ENCODE data around the gene DNAJB1.
A peak's percentile ranks its signal among the peaks of the same experiment; 100 is the strongest.
"Not testable (repeated sequence)": the region's sequence is repeated elsewhere in the genome, so short reads cannot be mapped to it uniquely, and the experiment has no call there.

The DNAJB1 gene

DNA sequence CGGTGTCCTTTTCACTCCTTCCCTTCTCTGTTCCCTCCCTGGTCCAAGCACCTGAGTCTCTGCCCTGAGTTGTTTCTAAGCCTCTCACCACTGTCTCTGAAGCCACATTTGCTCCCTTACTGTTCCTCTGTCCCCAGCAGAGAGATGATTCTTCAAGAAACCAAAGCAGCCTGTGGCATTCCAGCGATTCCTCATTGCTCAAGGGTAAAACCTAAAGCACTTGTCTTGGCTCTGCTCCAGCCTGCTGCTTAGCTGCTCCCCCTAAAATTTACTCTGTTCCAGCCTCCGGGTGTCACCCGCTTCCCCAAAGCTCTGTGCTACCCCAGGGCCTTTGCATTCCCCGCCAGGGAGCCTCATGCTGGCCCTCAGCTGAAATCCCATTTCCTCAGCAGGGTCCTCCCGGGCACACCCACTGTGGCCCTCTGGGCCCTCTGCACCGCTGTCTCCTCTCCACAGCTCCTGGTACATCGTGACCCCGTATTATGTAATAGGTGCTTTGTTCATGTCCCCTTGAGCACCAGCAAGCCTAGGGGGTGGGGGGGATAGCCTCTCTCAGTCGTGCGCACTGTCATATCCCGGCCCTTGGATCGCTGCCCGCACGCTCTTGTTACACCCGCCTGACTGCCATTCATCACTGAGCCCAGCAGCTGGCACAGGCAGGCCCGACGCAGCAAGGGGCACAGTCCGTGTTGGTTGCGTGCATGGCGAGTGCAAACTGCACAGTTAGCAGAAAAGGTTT lies 26.9 kb upstream of the DNAJB1 start:
- Histone ChIP-seq H3K9me3 (ENCODE audit: control insufficient read depth, low read length) (no peaks in the 10 kb centered on the region), H3K9ac (ENCODE audit: low read length) (no peak overlapping the region), H3K23ac (ENCODE audit: low read length in 2 of 2) (no peak overlapping the region), H2BK120ac (ENCODE audit: low read depth, low read length) (no peak overlapping the region), H3K18ac (ENCODE audit: low read depth in 1 of 2, low read length in 2 of 2) (no peak overlapping the region), H3K4me1 (ENCODE audit: control insufficient read depth, insufficient read depth, low read depth, low read length) (peaks cover 15% of the 10 kb centered on the region), H3K27me3 (ENCODE audit: control insufficient read depth in 1 of 2, insufficient read depth in 1 of 2, low read length in 2 of 2) (no peaks in the 10 kb centered on the region), H3K4me3 (ENCODE audit: insufficient read depth in 1 of 2, low read depth in 1 of 2, low read length in 2 of 2) (no peak overlapping the region), H2AK5ac (ENCODE audit: low read length, severe bottlenecking) (no peak overlapping the region), H2BK5ac (ENCODE audit: low read depth, low read length, poor library complexity, severe bottlenecking) (no peak overlapping the region), H3K14ac (ENCODE audit: low read length in 2 of 2) (no peak overlapping the region), H2BK12ac (ENCODE audit: low read length in 2 of 2) (peak overlapping the region in 1 of 2 experiments; percentile 11), H3K4me2 (ENCODE audit: low read length, poor library complexity, severe bottlenecking) (no peak overlapping the region), H2BK15ac (ENCODE audit: low read depth, poor library complexity, severe bottlenecking) (no peak overlapping the region), H3K36me3 (ENCODE audit: control insufficient read depth in 1 of 2, insufficient read depth in 2 of 2, low read depth in 1 of 2, low read length in 2 of 2) (peaks cover 4 to 17% of the 10 kb centered on the region in 2 experiments), H3K4ac (ENCODE audit: low read depth in 1 of 2, low read length in 2 of 2) (no peak overlapping the region), H3K79me1 (replicated peaks; ENCODE audit: low read length, poor library complexity, severe bottlenecking) (peaks cover 45% of the 10 kb centered on the region), H4K91ac (ENCODE audit: low read length) (no peak overlapping the region), H3K27ac (ENCODE audit: low read length, poor library complexity, severe bottlenecking) (no peak overlapping the region), H4K8ac (ENCODE audit: low read length) (no peak overlapping the region), H2AFZ (ENCODE audit: low read depth, low read length) (no peak overlapping the region)
- DNase-seq, result no peak
- whole genome bisulfite sequencing, result 94% methylated on average over 21 of the region's 21 CpGs

DNA sequence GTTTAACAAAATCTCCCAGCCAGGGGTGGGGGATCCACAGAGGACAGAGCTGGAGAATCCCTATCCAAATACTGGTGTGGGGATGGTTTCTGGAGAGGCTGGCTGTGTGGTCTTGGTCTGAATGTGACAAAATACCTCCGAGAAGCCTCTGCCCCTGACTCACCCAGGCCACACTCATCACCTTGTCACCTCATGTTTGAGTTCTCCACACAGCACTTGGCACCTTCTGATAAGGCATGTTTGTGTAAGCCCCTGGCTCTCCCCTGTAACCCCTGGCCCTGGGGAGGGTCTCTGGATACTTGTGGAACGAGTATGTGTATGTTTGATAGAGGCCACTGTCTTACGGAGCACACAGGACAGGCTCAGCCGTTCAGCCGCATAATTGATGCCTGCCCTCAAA lies 25.9 kb upstream of the DNAJB1 start:
- Histone ChIP-seq H2BK12ac (ENCODE audit: low read length in 2 of 2) (no peak overlapping the region), H2BK5ac (ENCODE audit: low read depth, low read length, poor library complexity, severe bottlenecking) (no peak overlapping the region), H3K4me1 (ENCODE audit: control insufficient read depth, insufficient read depth, low read depth, low read length) (peaks cover 14% of the 10 kb centered on the region), H3K9ac (ENCODE audit: low read length) (no peak overlapping the region), H3K36me3 (ENCODE audit: control insufficient read depth in 1 of 2, insufficient read depth in 2 of 2, low read depth in 1 of 2, low read length in 2 of 2) (peaks cover 5 to 23% of the 10 kb centered on the region in 2 experiments), H3K79me1 (replicated peaks; ENCODE audit: low read length, poor library complexity, severe bottlenecking) (peaks cover 47% of the 10 kb centered on the region), H4K8ac (ENCODE audit: low read length) (no peak overlapping the region), H3K14ac (ENCODE audit: low read length in 2 of 2) (no peak overlapping the region), H3K4me3 (ENCODE audit: insufficient read depth in 1 of 2, low read depth in 1 of 2, low read length in 2 of 2) (no peak overlapping the region), H3K9me3 (ENCODE audit: control insufficient read depth, low read length) (no peaks in the 10 kb centered on the region), H3K18ac (ENCODE audit: low read depth in 1 of 2, low read length in 2 of 2) (no peak overlapping the region), H4K91ac (ENCODE audit: low read length) (no peak overlapping the region), H2AFZ (ENCODE audit: low read depth, low read length) (no peak overlapping the region), H3K27ac (ENCODE audit: low read length, poor library complexity, severe bottlenecking) (no peak overlapping the region), H2BK15ac (ENCODE audit: low read depth, poor library complexity, severe bottlenecking) (no peak overlapping the region), H2AK5ac (ENCODE audit: low read length, severe bottlenecking) (no peak overlapping the region), H3K23ac (ENCODE audit: low read length in 2 of 2) (no peak overlapping the region), H2BK120ac (ENCODE audit: low read depth, low read length) (no peak overlapping the region), H3K4ac (ENCODE audit: low read depth in 1 of 2, low read length in 2 of 2) (no peak overlapping the region), H3K27me3 (ENCODE audit: control insufficient read depth in 1 of 2, insufficient read depth in 1 of 2, low read length in 2 of 2) (no peaks in the 10 kb centered on the region), H3K4me2 (ENCODE audit: low read length, poor library complexity, severe bottlenecking) (no peak overlapping the region)
- DNase-seq, result no peak
- 69% methylated on average over 5 of the region's 5 CpGs for WGBS

DNA sequence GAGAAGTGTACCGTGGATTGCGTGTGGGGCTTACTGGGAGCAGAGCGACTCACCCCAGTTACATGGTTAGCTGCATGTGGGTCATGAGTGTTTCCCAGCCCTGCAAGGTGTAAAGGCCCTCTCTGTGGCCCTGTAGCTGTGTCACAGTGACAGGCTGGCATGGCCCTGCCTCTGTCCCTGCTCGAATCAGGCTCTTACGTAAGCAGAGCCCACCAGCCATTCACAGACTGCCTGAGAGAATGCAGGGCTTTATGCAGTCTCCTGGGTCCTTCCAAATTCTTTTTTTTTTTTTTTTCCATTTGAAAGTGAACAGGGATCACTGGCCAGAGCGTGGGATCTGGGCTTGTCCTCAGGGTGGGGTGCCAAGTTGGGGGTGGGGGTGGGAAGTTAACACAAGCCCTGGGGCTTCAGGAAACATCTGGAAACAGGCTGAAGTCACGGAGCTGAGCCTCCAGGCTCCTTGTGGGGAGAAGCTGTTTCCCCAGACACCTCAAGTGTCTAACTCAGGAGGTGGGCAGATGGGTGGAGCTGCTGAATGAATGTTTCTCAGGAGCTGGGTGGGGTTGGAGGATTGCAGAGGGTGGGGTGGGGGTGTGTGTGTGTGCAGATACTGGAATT lies 24.6 kb upstream of the DNAJB1 start:
- H3K23ac ChIP-seq (ENCODE audit: low read length in 2 of 2), result no peak overlapping the region
- H2BK5ac ChIP-seq (ENCODE audit: low read depth, low read length, poor library complexity, severe bottlenecking), result no peak overlapping the region
- peaks cover 14% of the 10 kb centered on the region for H3K4me1 ChIP-seq (ENCODE audit: control insufficient read depth, insufficient read depth, low read depth, low read length)
- H3K27me3 ChIP-seq (ENCODE audit: control insufficient read depth in 1 of 2, insufficient read depth in 1 of 2, low read length in 2 of 2), result no peaks in the 10 kb centered on the region
- no peak overlapping the region for H3K4me3 ChIP-seq (ENCODE audit: insufficient read depth in 1 of 2, low read depth in 1 of 2, low read length in 2 of 2)
- H2AK5ac ChIP-seq (ENCODE audit: low read length, severe bottlenecking), result peak overlapping the region; percentile 71
- peak overlapping the region; percentile 32 for H4K91ac ChIP-seq (ENCODE audit: low read length)
- no peak overlapping the region for H3K14ac ChIP-seq (ENCODE audit: low read length in 2 of 2)
- H3K27ac ChIP-seq (ENCODE audit: low read length, poor library complexity, severe bottlenecking), result no peak overlapping the region
- peak overlapping the region; percentile 79 for H4K8ac ChIP-seq (ENCODE audit: low read length)
- peaks cover 46% of the 10 kb centered on the region for H3K79me1 ChIP-seq (replicated peaks; ENCODE audit: low read length, poor library complexity, severe bottlenecking)
- H2AFZ ChIP-seq (ENCODE audit: low read depth, low read length), result no peak overlapping the region
- H2BK15ac ChIP-seq (ENCODE audit: low read depth, poor library complexity, severe bottlenecking), result no peak overlapping the region
- peak overlapping the region; percentile 7 for H3K9ac ChIP-seq (ENCODE audit: low read length)
- H3K9me3 ChIP-seq (ENCODE audit: control insufficient read depth, low read length), result no peaks in the 10 kb centered on the region
- no peak overlapping the region for H3K4ac ChIP-seq (ENCODE audit: low read depth in 1 of 2, low read length in 2 of 2)
- DNase-seq, result peak; percentile 47
- H3K18ac ChIP-seq (ENCODE audit: low read depth in 1 of 2, low read length in 2 of 2), result peak overlapping the region in 1 of 2 experiments; percentile 38
- H3K4me2 ChIP-seq (ENCODE audit: low read length, poor library complexity, severe bottlenecking), result no peak overlapping the region
- peaks cover 5 to 19% of the 10 kb centered on the region in 2 experiments for H3K36me3 ChIP-seq (ENCODE audit: control insufficient read depth in 1 of 2, insufficient read depth in 2 of 2, low read depth in 1 of 2, low read length in 2 of 2)
- no peak overlapping the region for H2BK120ac ChIP-seq (ENCODE audit: low read depth, low read length)
- WGBS, result 68% methylated on average over 7 of the region's 7 CpGs
- no peak overlapping the region for H2BK12ac ChIP-seq (ENCODE audit: low read length in 2 of 2)

DNA sequence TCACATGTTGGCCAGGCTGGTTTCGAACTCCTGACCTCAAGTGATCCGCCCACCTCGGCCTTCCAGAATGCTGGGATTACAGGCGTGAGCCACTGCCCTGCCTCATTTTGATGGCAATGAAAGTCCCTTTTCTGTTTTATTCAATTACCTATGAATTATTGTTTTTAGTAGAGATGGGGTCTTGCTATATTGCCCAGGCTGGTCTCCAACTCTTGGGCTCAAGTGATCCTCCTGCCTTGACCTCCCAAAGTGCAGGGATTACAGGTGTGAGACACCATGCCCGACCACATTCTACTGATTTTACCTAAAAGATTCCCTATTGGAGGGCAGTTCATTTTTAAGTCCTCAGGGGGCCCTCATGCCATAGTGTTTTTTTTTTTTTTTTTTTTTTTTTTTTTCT lies 23.8 kb upstream of the DNAJB1 start:
- H2BK120ac ChIP-seq (ENCODE audit: low read depth, low read length); H3K27ac ChIP-seq (ENCODE audit: low read length, poor library complexity, severe bottlenecking); H2AK5ac ChIP-seq (ENCODE audit: low read length, severe bottlenecking); H2BK15ac ChIP-seq (ENCODE audit: low read depth, poor library complexity, severe bottlenecking); H2BK5ac ChIP-seq (ENCODE audit: low read depth, low read length, poor library complexity, severe bottlenecking); H3K4me3 ChIP-seq (ENCODE audit: insufficient read depth in 1 of 2, low read depth in 1 of 2, low read length in 2 of 2); H3K9me3 ChIP-seq (ENCODE audit: control insufficient read depth, low read length); H4K8ac ChIP-seq (ENCODE audit: low read length); H3K23ac ChIP-seq (ENCODE audit: low read length in 2 of 2); H3K18ac ChIP-seq (ENCODE audit: low read depth in 1 of 2, low read length in 2 of 2); H3K4ac ChIP-seq (ENCODE audit: low read depth in 1 of 2, low read length in 2 of 2); H3K27me3 ChIP-seq (ENCODE audit: control insufficient read depth in 1 of 2, insufficient read depth in 1 of 2, low read length in 2 of 2); H2AFZ ChIP-seq (ENCODE audit: low read depth, low read length); H3K9ac ChIP-seq (ENCODE audit: low read length); H2BK12ac ChIP-seq (ENCODE audit: low read length in 2 of 2); H3K4me2 ChIP-seq (ENCODE audit: low read length, poor library complexity, severe bottlenecking); H3K14ac ChIP-seq (ENCODE audit: low read length in 2 of 2); H4K91ac ChIP-seq (ENCODE audit: low read length); DNase-seq: not testable (repeated sequence)
- WGBS, result 98% methylated on average over 3 of the region's 5 CpGs
- H3K36me3 ChIP-seq (ENCODE audit: control insufficient read depth in 1 of 2, insufficient read depth in 2 of 2, low read depth in 1 of 2, low read length in 2 of 2), result peaks cover 5 to 19% of the 10 kb centered on the region in 2 experiments
- peaks cover 44% of the 10 kb centered on the region for H3K79me1 ChIP-seq (replicated peaks; ENCODE audit: low read length, poor library complexity, severe bottlenecking)
- peaks cover 18% of the 10 kb centered on the region for H3K4me1 ChIP-seq (ENCODE audit: control insufficient read depth, insufficient read depth, low read depth, low read length)
